SK-N-SH (cell line): Measurements from ENCODE around the gene MRAP. TPM values are rescaled to one million over a fixed set of nuclear protein-coding genes. Genes with fewer than 3 reads are reported as not detected.
"Not testable (repeated sequence)": the region's sequence is repeated elsewhere in the genome, so short reads cannot be mapped to it uniquely, and the experiment has no call there.

ENCODE experiments used
- CTCF ChIA-PET: fragments of 300-600, 350-600 bp; formaldehyde crosslinking; extraction: SDS; loops from one replicate; lab custom pipeline; 2021; lab: Yijun Ruan, JAX
- POLR2A ChIA-PET: fragments of 350-600 bp; sonication (Branson Sonifier 250); formaldehyde crosslinking; extraction: SDS; loops from one replicate; lab custom pipeline; 2020; ENCODE audit warnings: antibody characterized with exemption, inconsistent platforms; lab: Yijun Ruan, JAX
- DNase-seq: peaks from one replicate; pipeline ENCODE4 v3.0.0; 2012
- H2AFZ ChIP-seq: fragments of 200-600 bp; sonication (generic); 2 replicates; pipeline ENCODE4 v1.8.1; 2016; ENCODE audit warnings: antibody characterized with exemption, mild to moderate bottlenecking, low read depth
- H3F3A ChIP-seq: fragments of 200-600 bp; sonication (generic); replicated peaks from 2 replicates; pipeline ENCODE3; 2016; ENCODE audit warnings: antibody characterized with exemption, mild to moderate bottlenecking; ENCODE audit not compliant: insufficient read depth
- H3K27ac ChIP-seq, 2 experiments: fragments of 200-500 bp in 1 of 2; fragments of 200-600 bp in 1 of 2; sonication (Bioruptor generic) in 1 of 2; sonication (generic), shearing (Covaris generic) in 1 of 2; 2 replicates each; pipeline versions ENCODE4 v1.5.1 to v1.6.1; 2014 to 2016; ENCODE audit warnings: low read depth in 2 of 2, inconsistent platforms in 1 of 2, low read length in 1 of 2, mild to moderate bottlenecking in 1 of 2, mixed read lengths in 1 of 2
- H3K27me3 ChIP-seq: fragments of 200-600 bp; sonication (generic), shearing (Covaris generic); 2 replicates; pipeline ENCODE4 v1.6.1; 2016; ENCODE audit warnings: mixed run types; ENCODE audit not compliant: insufficient read depth
- H3K36me3 ChIP-seq, 2 experiments: fragments of 200-500 bp in 1 of 2; fragments of 200-600 bp in 1 of 2; sonication (Bioruptor generic) in 1 of 2; sonication (generic) in 1 of 2; replicated peaks in 1 of 2; 2 replicates each; pipeline versions ENCODE3 to v1.5.1; 2014 to 2016; ENCODE audit warnings: low read length in 1 of 2, mild to moderate bottlenecking in 1 of 2; ENCODE audit not compliant: insufficient read depth in 2 of 2, control insufficient read depth in 1 of 2
- H3K4me1 ChIP-seq, 2 experiments: fragments of 200-500 bp in 1 of 2; fragments of 200-600 bp in 1 of 2; sonication (Bioruptor generic) in 1 of 2; sonication (generic), shearing (Covaris generic) in 1 of 2; 2 replicates each; pipeline versions ENCODE4 v1.5.1 to v1.6.1; 2014 to 2016; ENCODE audit warnings: low read depth in 1 of 2, low read length in 1 of 2, mixed run types in 1 of 2; ENCODE audit not compliant: insufficient read depth in 2 of 2, control insufficient read depth in 1 of 2
- H3K4me2 ChIP-seq: fragments of 200-600 bp; sonication (generic), shearing (Covaris generic); 2 replicates; pipeline ENCODE4 v1.6.1; 2017; ENCODE audit warnings: mixed run types
- H3K4me3 ChIP-seq, 2 experiments: fragments of 200-500 bp in 1 of 2; fragments of 200-600 bp in 1 of 2; sonication (Bioruptor generic) in 1 of 2; sonication (generic), shearing (Covaris generic) in 1 of 2; 2 replicates each; pipeline versions ENCODE4 v1.5.1 to v1.8.1; 2014 to 2016; ENCODE audit warnings: low read depth in 2 of 2, inconsistent platforms in 1 of 2, low read length in 1 of 2, mild to moderate bottlenecking in 1 of 2, mixed read lengths in 1 of 2, moderate library complexity in 1 of 2
- H3K79me2 ChIP-seq: fragments of 200-600 bp; sonication (generic); 2 replicates; pipeline ENCODE4 v1.8.1; 2017; ENCODE audit warnings: mild to moderate bottlenecking; ENCODE audit not compliant: insufficient read depth
- H3K9ac ChIP-seq: fragments of 200-600 bp; sonication (generic); 2 replicates; pipeline ENCODE4 v1.6.1; 2017; ENCODE audit warnings: mixed run types
- H3K9me2 ChIP-seq: fragments of 200-600 bp; sonication (generic); 2 replicates; pipeline ENCODE4 v1.6.1; 2017; ENCODE audit warnings: mixed run types
- H3K9me3 ChIP-seq: fragments of 200-600 bp; sonication (generic); 2 replicates; pipeline ENCODE4 v1.6.1; 2017; ENCODE audit warnings: mixed run types, mild to moderate bottlenecking, moderate library complexity
- H4K20me1 ChIP-seq: fragments of 200-600 bp; sonication (generic); 2 replicates; pipeline ENCODE4 v1.6.1; 2017; ENCODE audit warnings: mild to moderate bottlenecking, mixed run types; ENCODE audit not compliant: insufficient read depth
- EP300 ChIP-seq, 2 experiments: IDR thresholded peaks; 2 replicates each; pipeline versions ENCODE4 v1.4.0 to v1.6.1; 2012; ENCODE audit warnings: borderline replicate concordance in 1 of 2, low read depth in 1 of 2, low read length in 1 of 2
- FOSL2 ChIP-seq: IDR thresholded peaks from 2 replicates; pipeline ENCODE4 v1.4.0; 2012; ENCODE audit warnings: low read depth, mild to moderate bottlenecking, moderate library complexity, borderline replicate concordance
- GABPA ChIP-seq: IDR thresholded peaks from 2 replicates; pipeline ENCODE4 v1.4.0; 2012; ENCODE audit warnings: low read depth, mild to moderate bottlenecking
- JUND ChIP-seq: IDR thresholded peaks from 2 replicates; pipeline ENCODE4 v1.4.0; 2012
- RAD21 ChIP-seq: IDR thresholded peaks from 2 replicates; pipeline ENCODE4 v1.6.1; 2012; ENCODE audit warnings: mild to moderate bottlenecking, low read length
- RFX5 ChIP-seq: IDR thresholded peaks from 2 replicates; pipeline ENCODE4 v1.6.1; 2012; ENCODE audit warnings: mild to moderate bottlenecking, improper control_type of control experiment, low read length
- RXRA ChIP-seq: IDR thresholded peaks from 2 replicates; pipeline ENCODE4 v1.4.0; 2012; ENCODE audit warnings: low read depth, mild to moderate bottlenecking, borderline replicate concordance
- SIN3A ChIP-seq: IDR thresholded peaks from 2 replicates; pipeline ENCODE4 v1.6.1; 2012; ENCODE audit warnings: low read depth, mild to moderate bottlenecking, low read length, moderate library complexity, borderline replicate concordance
- SMC3 ChIP-seq: IDR thresholded peaks from 2 replicates; pipeline ENCODE4 v1.6.1; 2012; ENCODE audit warnings: low read depth, low read length, improper control_type of control experiment
- YY1 ChIP-seq: IDR thresholded peaks from 2 replicates; pipeline ENCODE4 v1.4.0; 2012; ENCODE audit warnings: low read depth, mild to moderate bottlenecking
- ZBTB33 ChIP-seq: IDR thresholded peaks from 2 replicates; pipeline ENCODE4 v1.4.0; 2012; ENCODE audit warnings: low read depth, borderline replicate concordance
- WGBS: methylation state at CpG from one replicate; pipeline ENCODE4 v1.1.6; 2017; ENCODE audit warnings: low lambda C conversion rate; 5-methylcytosine and 5-hydroxymethylcytosine counted together
- polyA plus RNA-seq, 3 experiments: library from polyadenylated mRNA; depleted of rRNA; stranded (reverse); fragments of >200 nt; gene quantifications; 2 replicates each; pipeline ENCODE4 v1.2.3, GENCODE V29; 2012
- TF ChIP-seq, protein P1 (sequence below): fragments of 150-350 bp; IDR thresholded peaks from 2 replicates; pipeline ENCODE4 v1.6.1; 2017; ENCODE audit warnings: antibody characterized with exemption, low read length, low read depth, borderline replicate concordance
- TF ChIP-seq, protein P2 (sequence below): fragments of 150-350 bp; IDR thresholded peaks from 2 replicates; pipeline ENCODE4 v1.6.1; 2016; ENCODE audit warnings: mild to moderate bottlenecking, low read depth, low read length

Gene MRAP
- polyA plus RNA-seq, 1 of the 3 experiments (the other 2 are of a cell fraction) = not detected

- POLR2A ChIA-PET = no interaction called here
- whole genome bisulfite sequencing = 84% methylated on average over 6 of the region's 7 CpGs
- H2AFZ ChIP-seq = no peak overlapping the region
- H3K4me1 ChIP-seq = no peaks in the 10 kb centered on the region
- no peaks in the 10 kb centered on the region for H3F3A ChIP-seq
- no peaks in the 10 kb centered on the region for H3K27me3 ChIP-seq
- TF ChIP-seq, protein P1, sequence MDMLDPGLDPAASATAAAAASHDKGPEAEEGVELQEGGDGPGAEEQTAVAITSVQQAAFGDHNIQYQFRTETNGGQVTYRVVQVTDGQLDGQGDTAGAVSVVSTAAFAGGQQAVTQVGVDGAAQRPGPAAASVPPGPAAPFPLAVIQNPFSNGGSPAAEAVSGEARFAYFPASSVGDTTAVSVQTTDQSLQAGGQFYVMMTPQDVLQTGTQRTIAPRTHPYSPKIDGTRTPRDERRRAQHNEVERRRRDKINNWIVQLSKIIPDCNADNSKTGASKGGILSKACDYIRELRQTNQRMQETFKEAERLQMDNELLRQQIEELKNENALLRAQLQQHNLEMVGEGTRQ = no peak
- TF ChIP-seq RFX5 (no peak), RAD21 (no peak), RXRA (no peak), JUND (no peak), SIN3A (no peak), FOSL2 (no peak), GABPA (no peak), SMC3 (no peak), YY1 (no peak), EP300 (IDR thresholded peaks at IDR 0.05; ENCODE audit: borderline replicate concordance in 1 of 2, low read depth in 1 of 2, low read length in 1 of 2) (no peak), ZBTB33 (no peak)
- TF ChIP-seq, protein P2, sequence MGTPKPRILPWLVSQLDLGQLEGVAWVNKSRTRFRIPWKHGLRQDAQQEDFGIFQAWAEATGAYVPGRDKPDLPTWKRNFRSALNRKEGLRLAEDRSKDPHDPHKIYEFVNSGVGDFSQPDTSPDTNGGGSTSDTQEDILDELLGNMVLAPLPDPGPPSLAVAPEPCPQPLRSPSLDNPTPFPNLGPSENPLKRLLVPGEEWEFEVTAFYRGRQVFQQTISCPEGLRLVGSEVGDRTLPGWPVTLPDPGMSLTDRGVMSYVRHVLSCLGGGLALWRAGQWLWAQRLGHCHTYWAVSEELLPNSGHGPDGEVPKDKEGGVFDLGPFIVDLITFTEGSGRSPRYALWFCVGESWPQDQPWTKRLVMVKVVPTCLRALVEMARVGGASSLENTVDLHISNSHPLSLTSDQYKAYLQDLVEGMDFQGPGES = no peak
- no peak overlapping the region for H3K27ac ChIP-seq
- H4K20me1 ChIP-seq = 0 out of 2 replicates have a peak, but pooled peaks cover 3% of the 10 kb centered on the region
- no peaks in the 10 kb centered on the region for H3K9me2 ChIP-seq
- H3K4me2 ChIP-seq = no peak overlapping the region
- no peak overlapping the region for H3K9ac ChIP-seq
- peaks cover 24 to 46% of the 10 kb centered on the region in 2 experiments for H3K36me3 ChIP-seq
- no peak for DNase-seq
- no peak overlapping the region for H3K4me3 ChIP-seq
- CTCF ChIA-PET = interaction anchor here (1.2 kb wide), 1 partner anchor 524 kb away, joined by 3 read pairs; no protein-coding TSS in a partner anchor
- peaks cover 9% of the 10 kb centered on the region; the same call in 1 of the 2 replicates for H3K79me2 ChIP-seq
- H3K9me3 ChIP-seq = no peaks in the 10 kb centered on the region
Measured at GRCh38 chr21:32309906-32310460, 11.3 kb downstream of the MRAP start.

DNA sequence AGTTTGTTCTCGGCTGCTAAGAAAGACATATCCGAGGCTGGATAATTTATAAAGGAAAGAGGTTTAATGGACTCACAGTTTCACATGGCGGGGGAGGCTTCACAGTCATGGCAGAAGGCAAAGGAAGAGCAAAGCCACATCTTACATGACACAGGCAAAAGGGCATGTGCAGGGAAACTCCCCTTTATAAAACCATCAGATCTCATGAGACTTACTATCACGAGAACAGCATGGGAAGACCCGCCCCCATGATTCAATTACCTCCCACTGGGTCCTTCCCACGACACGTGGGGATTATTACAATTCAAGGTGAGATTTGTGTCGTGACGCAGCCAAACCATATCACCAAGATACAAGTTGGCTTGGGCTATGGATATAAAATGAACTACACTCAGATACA lies 12.3 kb downstream of the MRAP start:
- H3K27me3 ChIP-seq, H3K4me1 ChIP-seq, H2AFZ ChIP-seq, H3K4me2 ChIP-seq, H3K4me3 ChIP-seq, H3K9ac ChIP-seq, H3F3A ChIP-seq, H3K79me2 ChIP-seq, H3K27ac ChIP-seq, POLR2A ChIA-PET, DNase-seq, H3K9me3 ChIP-seq, H4K20me1 ChIP-seq, H3K9me2 ChIP-seq: not testable (repeated sequence)
- H3K36me3 ChIP-seq = peaks cover 24 to 50% of the 10 kb centered on the region in 2 experiments
- 93% methylated on average over 9 of the region's 9 CpGs for WGBS
- CTCF ChIA-PET = interaction anchor here (1.1 kb wide), 1 partner anchor 92 kb away, joined by 3 read pairs; no protein-coding TSS in a partner anchor
